ENCODE data around the gene LMBR1L. TPM values are rescaled to one million over a fixed set of nuclear protein-coding genes. Genes with fewer than 3 reads are reported as not detected.
A peak's percentile ranks its signal among the peaks of the same experiment; 100 is the strongest.
"Not testable (repeated sequence)": the region's sequence is repeated elsewhere in the genome, so short reads cannot be mapped to it uniquely, and the experiment has no call there.

The LMBR1L gene
- total RNA-seq, 1 donor from 2014 or later, result 83.6 TPM

DNA sequence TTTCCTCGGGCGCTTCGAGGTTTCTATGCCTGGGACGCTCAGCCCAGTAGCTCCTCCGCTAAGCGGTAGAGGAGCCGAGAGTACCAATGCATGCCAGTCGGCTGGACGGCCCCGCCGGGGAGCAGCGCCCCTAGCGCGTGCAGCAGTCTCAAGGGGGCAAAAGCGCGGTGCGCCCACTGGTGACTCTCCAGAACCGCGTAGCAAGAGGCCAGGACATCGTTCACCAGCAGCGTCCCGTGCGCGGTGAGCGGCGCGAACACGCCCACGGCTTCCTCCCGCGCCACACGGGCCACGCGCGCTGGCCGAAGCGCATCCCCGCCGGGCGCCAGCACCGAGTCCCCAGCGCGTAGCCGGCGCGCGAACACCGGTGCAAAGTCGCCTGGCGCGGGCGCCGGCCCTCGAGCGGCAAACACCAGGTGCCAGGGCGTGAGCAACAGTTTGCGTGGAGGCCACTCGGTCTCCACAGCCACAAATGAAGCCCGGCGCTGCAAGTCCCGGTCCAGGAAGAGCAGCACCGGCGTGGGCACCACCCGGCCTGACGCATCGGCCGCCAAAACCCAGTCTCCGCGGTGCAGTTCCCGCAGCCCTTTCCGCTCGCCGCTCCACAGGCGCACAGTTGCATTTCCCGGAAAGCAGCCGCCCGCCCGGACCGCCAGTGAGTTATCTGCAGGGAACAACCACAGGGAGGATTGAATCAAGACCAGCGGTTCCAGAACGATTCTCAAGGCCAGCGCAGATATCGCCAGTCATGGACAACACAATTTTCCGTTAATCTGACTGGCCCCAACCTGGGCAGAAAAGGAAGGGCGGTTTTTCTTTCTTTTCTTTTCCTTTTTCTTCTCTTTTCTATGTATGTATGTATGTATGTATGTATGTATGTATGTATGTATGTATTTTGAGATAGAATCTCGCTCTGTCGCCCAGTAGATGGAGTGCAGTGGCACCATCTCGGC, 20.6 kb downstream of the LMBR1L start:
- DNase-seq (ENCODE audit: low spot score in 2 of 2) (peak in 1 of 2 donors; percentile 44), FAIRE-seq (no peak)

DNA sequence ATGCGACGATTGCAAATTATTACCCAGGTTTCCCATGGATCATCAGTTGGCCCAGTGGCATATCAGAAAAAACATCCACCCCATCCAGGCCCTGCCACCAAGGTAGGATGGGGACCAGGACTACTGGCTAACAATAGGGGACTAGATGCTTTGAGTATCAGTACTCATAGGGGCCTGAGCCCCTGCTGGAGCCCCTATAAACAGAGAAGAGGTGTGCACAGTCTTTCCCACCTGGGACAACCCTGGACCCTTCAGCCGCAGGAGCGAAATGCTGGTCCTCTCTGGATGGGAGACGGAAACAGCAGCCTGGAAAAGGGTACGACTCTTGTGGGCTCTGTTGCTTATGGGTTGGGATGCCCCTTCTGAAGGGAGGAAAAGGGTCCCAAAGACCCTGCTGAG, 21.7 kb downstream of the LMBR1L start:
- no peak for DNase-seq (ENCODE audit: low spot score in 2 of 2)

GRCh38 chr12:49088150-49088931, 22.3 kb downstream of the LMBR1L start:
- FAIRE-seq (no peak), DNase-seq (ENCODE audit: low spot score in 2 of 2) (peak; percentile 80)

More for the DNA sequence above, 21.7 kb downstream of the LMBR1L start:
- FAIRE-seq, result no peak

GRCh38 chr12:49086116-49086515, 24.5 kb downstream of the LMBR1L start:
- FAIRE-seq, result no peak
- DNase-seq (ENCODE audit: low spot score in 2 of 2), result no peak

DNA sequence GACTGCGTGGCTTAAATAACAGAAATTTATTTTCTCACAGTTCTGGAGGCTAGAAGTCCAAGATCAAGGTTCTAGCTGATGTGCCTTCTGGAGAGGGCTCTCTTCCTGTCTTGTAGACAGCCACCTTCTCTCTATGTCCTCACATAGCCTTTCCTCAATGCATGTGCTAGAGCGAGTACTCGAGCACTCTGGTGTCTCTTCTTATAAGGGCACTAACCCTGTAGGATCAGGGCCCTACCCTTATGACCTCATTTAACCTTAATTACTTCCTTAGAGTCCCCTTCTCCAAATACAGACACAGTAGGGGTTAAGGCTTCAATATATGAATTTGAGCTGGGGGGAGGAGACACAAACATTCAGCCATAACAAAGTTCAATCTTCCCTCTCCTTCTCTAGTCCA, 26.2 kb downstream of the LMBR1L start:
- no peak for DNase-seq (ENCODE audit: low spot score in 2 of 2)
- no peak for FAIRE-seq

GRCh38 chr12:49079793-49080192, 30.9 kb downstream of the LMBR1L start:
- no peak for FAIRE-seq
- DNase-seq (ENCODE audit: low spot score in 2 of 2), result no peak

DNA sequence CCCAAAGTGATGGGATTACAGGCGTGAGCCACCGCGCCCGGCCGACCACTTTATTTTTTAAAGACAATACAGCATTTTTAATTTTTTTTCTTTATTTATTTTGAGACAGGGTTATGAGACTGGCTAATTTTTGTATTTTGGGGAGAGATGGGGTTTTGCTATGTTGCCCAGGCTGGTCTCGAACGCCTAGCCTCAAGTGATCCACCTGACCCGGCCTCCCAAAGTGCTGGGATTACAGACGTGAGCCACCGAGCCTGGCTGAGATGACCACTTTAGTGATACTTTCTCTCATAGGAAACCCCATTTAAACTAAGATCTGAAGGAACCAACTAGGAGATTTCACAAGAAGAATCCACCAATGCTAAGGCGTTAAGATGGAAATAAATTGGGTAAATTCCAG, 39.7 kb downstream of the LMBR1L start:
- DNase-seq (ENCODE audit: low spot score in 2 of 2) (no peak), FAIRE-seq (no peak)

- DNase-seq (ENCODE audit: low spot score in 2 of 2) (peak; percentile 89 to 96), FAIRE-seq (no peak)
Observed at GRCh38 chr12:49069507-49070346, 40.9 kb downstream of the LMBR1L start, which contains the start of gene RHEBL1. Gene RHEBL1 (minus strand): TSS chr12:49069979. CDS start chr12:49069785, 194 bp downstream.

DNA sequence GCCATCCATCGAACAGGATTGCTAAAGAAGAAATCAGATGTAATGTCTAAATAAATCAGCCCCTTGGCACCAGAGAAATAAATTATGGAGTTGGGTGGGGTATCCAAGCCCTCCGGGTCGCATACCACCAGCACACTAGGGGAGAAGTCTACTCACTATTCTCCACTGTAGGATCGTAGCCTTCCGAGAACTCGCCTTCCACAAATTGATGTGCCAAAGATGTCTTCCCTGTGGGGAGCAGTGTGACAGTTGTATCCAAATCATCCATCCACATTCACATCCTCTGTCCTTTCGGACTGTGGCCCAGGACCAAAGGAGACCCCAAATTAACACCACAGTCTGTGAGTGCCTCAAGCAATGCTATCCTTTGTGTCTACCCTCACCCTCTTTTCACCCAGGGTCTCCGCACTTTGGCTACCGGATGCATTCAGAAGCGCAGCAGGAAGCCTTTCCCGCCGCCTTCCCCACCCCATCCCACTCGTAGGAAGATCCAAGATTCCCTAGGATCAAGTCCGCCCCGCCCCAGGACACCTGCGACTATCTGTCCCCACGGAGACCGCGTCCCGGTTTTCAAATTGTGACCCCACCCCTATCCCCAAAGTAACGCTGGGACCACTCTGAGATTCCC, 41.7 kb downstream of the LMBR1L start:
- no peak for DNase-seq (ENCODE audit: low spot score in 2 of 2)
- no peak for FAIRE-seq

GRCh38 chr12:49066120-49066519, 44.5 kb downstream of the LMBR1L start:
- FAIRE-seq (no peak), DNase-seq (ENCODE audit: low spot score in 2 of 2) (no peak)

GRCh38 chr12:49064767-49065152, 45.9 kb downstream of the LMBR1L start:
- FAIRE-seq (no peak), DNase-seq (ENCODE audit: low spot score in 2 of 2) (no peak)

GRCh38 chr12:49061916-49062315, 48.7 kb downstream of the LMBR1L start:
- not testable (repeated sequence) for FAIRE-seq

DNA sequence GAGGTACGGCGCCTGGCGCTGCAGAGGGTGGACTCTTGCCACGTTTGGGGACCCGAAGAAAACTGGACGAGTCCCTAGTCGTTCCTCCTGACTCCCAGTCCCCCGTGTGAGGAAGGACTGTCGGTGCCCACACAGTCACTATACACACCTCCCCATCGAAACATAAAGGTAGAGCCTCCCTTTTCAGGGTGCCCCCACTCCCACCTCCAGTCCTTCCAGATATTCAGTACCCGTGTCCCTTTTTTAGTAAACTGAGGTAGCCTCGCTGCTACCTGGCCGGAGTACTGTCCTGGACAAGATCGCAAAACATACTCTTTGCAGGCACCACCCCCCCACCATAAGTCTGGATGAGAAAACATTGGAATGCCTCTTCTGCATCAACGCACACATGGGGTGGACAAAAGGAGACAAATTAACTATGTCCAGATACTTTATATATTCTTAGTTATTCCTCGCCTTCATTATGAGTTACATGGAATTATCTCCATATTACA, 49.4 kb downstream of the LMBR1L start:
- no peak for FAIRE-seq

More at GRCh38 chr12:49061916-49062315, 48.7 kb downstream of the LMBR1L start:
- not testable (repeated sequence) for DNase-seq (ENCODE audit: low spot score in 2 of 2)

DNA sequence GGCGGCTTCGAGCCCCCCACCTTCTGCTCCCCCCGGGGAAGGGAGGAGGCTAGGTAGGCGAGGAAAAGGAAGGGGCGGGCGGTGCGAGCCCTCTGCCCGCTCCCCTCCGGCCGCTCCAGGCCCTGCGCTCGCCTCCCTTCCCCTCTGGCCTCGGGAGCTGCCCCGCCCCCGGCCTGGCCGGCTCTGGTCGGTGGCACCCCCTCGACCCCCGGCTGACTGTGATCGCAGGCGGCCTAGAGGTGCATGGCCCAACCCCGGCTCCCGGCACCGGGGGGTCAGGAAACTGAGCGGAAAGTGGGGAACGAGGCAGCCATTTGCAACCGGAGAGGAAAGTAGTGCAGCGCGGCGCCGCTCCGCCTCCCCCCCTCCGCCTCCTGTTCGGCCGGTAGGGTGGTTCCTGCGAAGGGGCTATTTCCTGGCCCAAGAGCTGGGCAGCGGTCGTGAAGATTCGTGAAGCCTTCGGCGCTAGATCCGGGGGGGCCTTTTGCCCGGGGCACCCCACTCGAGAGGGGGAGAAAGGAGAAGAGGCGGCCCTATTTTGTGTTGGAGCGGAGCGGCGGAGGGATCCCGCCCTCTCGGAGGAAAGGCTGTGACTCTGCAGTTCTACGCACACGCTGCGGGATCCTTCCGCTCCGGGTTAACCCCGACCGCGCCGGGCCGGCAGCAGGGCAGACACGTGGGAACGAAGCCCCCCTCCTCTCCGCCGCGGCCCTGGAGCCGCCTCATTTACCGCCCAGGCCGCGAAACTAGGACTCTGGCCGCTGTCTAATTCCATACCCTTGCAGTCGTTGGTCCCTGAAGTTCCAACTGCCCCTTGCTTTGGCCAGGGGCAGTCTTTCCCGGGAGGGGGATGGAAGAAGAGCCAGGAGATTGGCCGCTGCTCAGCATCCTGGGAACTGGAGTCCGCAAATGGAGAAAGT, 50.1 kb downstream of the LMBR1L start, which contains the start of gene KMT2D:
KMT2D (minus strand) TSS at position 558 of the 920 bp plus-strand sequence. CDS start 5,470 bp downstream, outside the sequence.
- DNase-seq (ENCODE audit: low spot score in 2 of 2), result peak; percentile 91 to 95
- FAIRE-seq, result no peak

More for the DNA sequence above, 49.4 kb downstream of the LMBR1L start:
- no peak for DNase-seq (ENCODE audit: low spot score in 2 of 2)

GRCh38 chr12:49059299-49060171, 51.1 kb downstream of the LMBR1L start:
- FAIRE-seq (no peak), DNase-seq (ENCODE audit: low spot score in 2 of 2) (peak in 1 of 2 donors; percentile 58)

DNA sequence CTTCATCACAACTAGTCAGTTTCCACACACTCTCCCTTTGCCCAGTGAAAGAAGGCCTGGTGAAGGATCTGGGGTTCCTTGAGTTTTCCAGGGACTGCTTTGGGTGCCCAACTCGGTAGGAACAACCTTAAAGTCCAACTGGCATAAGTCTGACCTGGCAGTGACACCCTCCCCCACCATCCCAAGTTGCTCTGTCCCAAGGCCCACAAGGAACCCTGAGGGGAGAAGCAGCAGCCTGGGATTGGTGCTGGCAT, 51.7 kb downstream of the LMBR1L start:
- FAIRE-seq, result no peak

GRCh38 chr12:49058366-49059044, 52.1 kb downstream of the LMBR1L start:
- FAIRE-seq (no peak), DNase-seq (ENCODE audit: low spot score in 2 of 2) (no peak)

More for the DNA sequence above, 51.7 kb downstream of the LMBR1L start:
- no peak for DNase-seq (ENCODE audit: low spot score in 2 of 2)
